Esophagus squamous epithelium (tissue), 4 donors: ENCODE measurements around the gene IL22RA1.

Source experiments
- POLR2A ChIP-seq, 4 donors: fragments of 450-650 bp; IDR thresholded peaks; one replicate each; pipeline ENCODE4 v1.6.1; 2017; ENCODE audit warnings: antibody characterized with exemption in 4 of 4, mild to moderate bottlenecking in 4 of 4, moderate library complexity in 3 of 4
- TF ChIP-seq, protein P1 (sequence below), 6 experiments: fragments of 450-650 bp in 4 of 6; fragments of 200-600 bp in 2 of 6; sonication (generic) in 2 of 6; IDR thresholded peaks; one replicate each; pipeline ENCODE4 v1.5.1; 2016 to 2019; ENCODE audit warnings: antibody characterized with exemption in 6 of 6, mild to moderate bottlenecking in 4 of 6, moderate library complexity in 4 of 6

- TF ChIP-seq, protein P1, sequence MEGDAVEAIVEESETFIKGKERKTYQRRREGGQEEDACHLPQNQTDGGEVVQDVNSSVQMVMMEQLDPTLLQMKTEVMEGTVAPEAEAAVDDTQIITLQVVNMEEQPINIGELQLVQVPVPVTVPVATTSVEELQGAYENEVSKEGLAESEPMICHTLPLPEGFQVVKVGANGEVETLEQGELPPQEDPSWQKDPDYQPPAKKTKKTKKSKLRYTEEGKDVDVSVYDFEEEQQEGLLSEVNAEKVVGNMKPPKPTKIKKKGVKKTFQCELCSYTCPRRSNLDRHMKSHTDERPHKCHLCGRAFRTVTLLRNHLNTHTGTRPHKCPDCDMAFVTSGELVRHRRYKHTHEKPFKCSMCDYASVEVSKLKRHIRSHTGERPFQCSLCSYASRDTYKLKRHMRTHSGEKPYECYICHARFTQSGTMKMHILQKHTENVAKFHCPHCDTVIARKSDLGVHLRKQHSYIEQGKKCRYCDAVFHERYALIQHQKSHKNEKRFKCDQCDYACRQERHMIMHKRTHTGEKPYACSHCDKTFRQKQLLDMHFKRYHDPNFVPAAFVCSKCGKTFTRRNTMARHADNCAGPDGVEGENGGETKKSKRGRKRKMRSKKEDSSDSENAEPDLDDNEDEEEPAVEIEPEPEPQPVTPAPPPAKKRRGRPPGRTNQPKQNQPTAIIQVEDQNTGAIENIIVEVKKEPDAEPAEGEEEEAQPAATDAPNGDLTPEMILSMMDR (IDR thresholded peaks at IDR 0.05): no peak
- TF ChIP-seq POLR2A (IDR thresholded peaks at IDR 0.05): no peak
These were observed 15.7 kb downstream of the IL22RA1 start for GRCh38 chr1:24127134-24127800.
